GM21528 (cell line): Measurements from ENCODE around the gene MAP2K6.

Source experiments
- ATAC-seq: cut with Tn5 transposase; IDR thresholded peaks from one replicate; pipeline ENCODE4 v1.9.1; 2021; ENCODE audit warnings: mild to moderate bottlenecking, moderate library complexity; ENCODE audit not compliant: unreplicated experiment, low FRiP score

MAP2K6 gene

DNA sequence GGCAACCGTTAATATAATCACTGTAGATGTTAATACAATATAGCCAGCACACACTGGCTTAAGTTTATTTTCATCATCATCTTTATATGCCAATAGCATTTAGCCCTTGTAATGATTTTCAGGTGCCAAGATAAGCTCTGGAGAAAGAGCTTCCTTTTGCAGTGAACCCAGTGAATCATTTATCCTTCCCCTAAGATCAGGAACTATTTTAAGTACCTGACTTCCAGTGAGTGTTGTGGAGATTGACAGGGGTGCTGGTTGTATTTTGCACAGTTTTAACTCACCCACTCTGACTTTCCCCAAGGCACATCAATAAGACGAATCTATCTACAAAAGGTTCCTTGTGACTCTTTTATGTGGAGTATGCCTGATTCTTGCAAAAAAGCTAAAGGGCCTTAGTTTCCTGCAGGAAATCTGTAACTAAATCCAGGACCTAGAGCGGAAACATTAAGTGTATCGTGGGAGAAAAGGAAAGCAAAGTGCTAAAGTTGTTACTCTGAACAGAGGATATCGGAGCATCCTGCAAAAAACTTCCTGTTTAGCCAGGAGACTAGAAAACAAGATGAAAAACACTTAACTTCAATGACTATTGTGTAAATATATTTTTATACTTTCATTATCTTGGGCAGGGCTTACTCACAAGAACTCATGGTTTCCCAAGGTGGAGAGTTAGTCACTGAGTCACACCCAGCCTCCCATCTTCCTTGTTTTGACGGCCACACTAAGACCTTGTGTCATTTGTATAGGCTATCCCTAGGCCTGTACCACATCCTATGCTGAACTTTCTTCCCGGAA lies 183.6 kb downstream of the MAP2K6 start:
- no peak for ATAC-seq

DNA sequence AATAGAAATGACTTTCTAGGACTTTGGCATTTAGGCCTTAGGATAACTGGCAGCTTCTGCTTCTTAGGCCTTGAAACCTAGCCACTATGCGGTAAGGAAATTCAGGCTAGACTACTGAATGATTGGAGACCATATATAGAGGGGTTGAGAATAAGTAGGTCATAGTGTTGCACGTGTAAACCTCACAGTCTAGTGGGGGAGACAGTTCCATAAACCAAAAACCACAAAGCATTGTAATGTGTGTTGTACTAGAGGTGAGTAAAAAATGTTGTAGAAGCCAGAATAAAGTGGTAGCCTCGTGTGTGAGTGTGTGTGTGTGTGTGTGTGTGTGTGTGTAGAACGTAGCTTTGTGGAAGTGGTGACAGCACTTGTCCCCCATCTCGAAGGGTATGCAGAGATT lies 188.5 kb downstream of the MAP2K6 start:
- ATAC-seq, result no peak
